EH (cell line): ENCODE measurements around the gene FGFR2.

Experiments
- DNase-seq: peaks from one replicate; pipeline ENCODE4 v3.0.0-alpha.2; 2015; ENCODE audit warnings: low read depth

FGFR2 gene

GRCh38 chr10:121598263-121599249, at the start of gene FGFR2:
TSS of gene FGFR2 (minus strand) at chr10:121598444. CDS start at chr10:121593817, 4,627 bp downstream.
- DNase-seq: peak; percentile 71

GRCh38 chr10:121647401-121647800, 49.2 kb upstream of the FGFR2 start:
- no peak for DNase-seq

- no peak for DNase-seq
These were observed 47.5 kb upstream of the FGFR2 start for GRCh38 chr10:121645696-121646095.

- DNase-seq: no peak
These were observed 46.3 kb upstream of the FGFR2 start for GRCh38 chr10:121644501-121644900.

- no peak for DNase-seq
These were observed 42.0 kb upstream of the FGFR2 start for GRCh38 chr10:121640266-121640665.

GRCh38 chr10:121639416-121639815, 41.2 kb upstream of the FGFR2 start:
- no peak for DNase-seq

- DNase-seq: no peak
These were observed 39.2 kb upstream of the FGFR2 start for GRCh38 chr10:121637437-121637836.

- no peak for DNase-seq
These were observed 34.8 kb upstream of the FGFR2 start for GRCh38 chr10:121633056-121633455.

GRCh38 chr10:121631365-121632029, 33.3 kb upstream of the FGFR2 start:
- DNase-seq: no peak

- DNase-seq: no peak
These were observed 30.6 kb upstream of the FGFR2 start for GRCh38 chr10:121628859-121629258.

GRCh38 chr10:121627876-121628581, 29.8 kb upstream of the FGFR2 start:
- DNase-seq: peak; percentile 45

GRCh38 chr10:121624836-121625486, 26.7 kb upstream of the FGFR2 start:
- no peak for DNase-seq

- no peak for DNase-seq
These were observed 20.7 kb upstream of the FGFR2 start for GRCh38 chr10:121618906-121619305.

- DNase-seq: no peak
These were observed 18.9 kb upstream of the FGFR2 start for GRCh38 chr10:121617176-121617575.

- no peak for DNase-seq
These were observed 18.0 kb upstream of the FGFR2 start for GRCh38 chr10:121616291-121616690.

- no peak for DNase-seq
These were observed 17.6 kb upstream of the FGFR2 start for GRCh38 chr10:121615836-121616235.

GRCh38 chr10:121615435-121615793, 17.2 kb upstream of the FGFR2 start:
- no peak for DNase-seq

GRCh38 chr10:121614613-121615434, 16.6 kb upstream of the FGFR2 start:
- no peak for DNase-seq

GRCh38 chr10:121613456-121613855, 15.2 kb upstream of the FGFR2 start:
- no peak for DNase-seq

- no peak for DNase-seq
These were observed 13.3 kb upstream of the FGFR2 start for GRCh38 chr10:121611393-121612159.
